G401.6 (cell line): ENCODE measurements around the gene ZNF408.
"Not testable (repeated sequence)": the region's sequence is repeated elsewhere in the genome, so short reads cannot be mapped to it uniquely, and the experiment has no call there.

ENCODE experiments used
- FAIRE-seq: peaks from 2 replicates; lab custom pipeline; 2012; peaks lifted over from hg19 to GRCh38; lab: Jason Lieb, UNC

The ZNF408 gene

DNA sequence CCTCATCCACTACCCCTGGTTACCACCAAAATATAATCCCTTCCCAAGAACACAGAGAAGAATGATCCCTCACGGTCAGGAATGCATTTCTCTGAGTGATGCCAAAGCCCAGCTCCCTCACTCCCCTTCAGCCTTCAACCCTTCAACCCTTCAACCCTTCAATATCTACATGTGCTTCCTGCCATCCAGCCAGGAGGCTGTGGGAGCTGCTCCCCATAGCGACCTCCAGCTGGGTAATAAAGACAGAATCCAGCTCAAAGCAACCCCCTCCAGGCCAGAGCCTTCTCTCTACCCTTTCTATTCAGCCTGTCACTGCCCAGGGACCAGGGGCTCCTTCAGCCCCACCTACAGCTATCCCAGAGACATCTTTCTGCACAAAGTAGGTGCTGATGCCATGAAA is 3.1 kb upstream of the ZNF408 start:
- no peak for FAIRE-seq

DNA sequence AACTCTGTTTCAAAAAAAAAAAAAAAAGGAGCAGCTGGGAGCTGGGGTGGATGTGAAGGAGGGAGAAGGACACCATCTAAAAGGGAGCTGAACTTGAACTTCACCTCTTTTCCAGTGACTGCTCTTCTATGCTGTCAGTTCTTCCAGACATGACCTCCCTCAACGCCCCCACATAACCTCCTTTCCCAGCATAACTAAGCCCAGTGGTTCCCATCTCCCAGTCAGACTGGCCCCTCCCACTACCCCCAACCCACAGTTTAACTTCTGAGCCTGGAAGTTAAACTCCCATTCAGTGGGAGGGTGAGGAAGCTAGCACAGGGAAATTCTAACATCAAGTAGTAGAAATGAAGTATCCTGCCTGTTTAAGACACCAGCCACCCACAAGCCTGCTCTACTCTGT is 2.2 kb upstream of the ZNF408 start:
- FAIRE-seq: no peak

DNA sequence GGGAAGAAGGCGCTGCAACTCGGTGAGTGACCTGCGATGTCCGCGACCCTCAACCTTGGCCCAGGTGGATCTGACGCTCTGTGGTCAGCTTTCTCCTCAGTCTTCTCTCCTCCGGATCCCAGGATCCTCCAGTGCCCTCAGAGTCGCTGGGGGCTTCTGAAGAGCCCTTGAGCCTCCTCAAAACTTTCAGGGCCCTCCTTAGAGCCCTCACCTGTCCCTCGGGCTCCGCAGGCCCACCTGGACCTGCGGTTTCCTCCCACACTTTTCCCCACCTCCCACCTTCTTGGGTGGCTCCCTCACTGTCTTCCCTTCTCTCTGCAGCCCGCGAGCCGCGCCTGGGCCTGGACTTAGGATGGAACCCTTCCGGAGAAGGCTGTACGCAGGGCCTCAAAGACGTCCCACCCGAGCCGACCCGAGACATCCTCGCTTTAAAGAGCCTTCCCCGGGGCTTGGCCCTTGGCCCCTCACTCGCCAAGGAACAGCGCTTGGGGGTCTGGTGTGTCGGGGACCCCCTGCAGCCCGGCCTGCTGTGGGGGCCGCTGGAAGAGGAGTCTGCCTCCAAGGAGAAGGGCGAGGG is 335 bp downstream of the ZNF408 start:
- no peak for FAIRE-seq

DNA sequence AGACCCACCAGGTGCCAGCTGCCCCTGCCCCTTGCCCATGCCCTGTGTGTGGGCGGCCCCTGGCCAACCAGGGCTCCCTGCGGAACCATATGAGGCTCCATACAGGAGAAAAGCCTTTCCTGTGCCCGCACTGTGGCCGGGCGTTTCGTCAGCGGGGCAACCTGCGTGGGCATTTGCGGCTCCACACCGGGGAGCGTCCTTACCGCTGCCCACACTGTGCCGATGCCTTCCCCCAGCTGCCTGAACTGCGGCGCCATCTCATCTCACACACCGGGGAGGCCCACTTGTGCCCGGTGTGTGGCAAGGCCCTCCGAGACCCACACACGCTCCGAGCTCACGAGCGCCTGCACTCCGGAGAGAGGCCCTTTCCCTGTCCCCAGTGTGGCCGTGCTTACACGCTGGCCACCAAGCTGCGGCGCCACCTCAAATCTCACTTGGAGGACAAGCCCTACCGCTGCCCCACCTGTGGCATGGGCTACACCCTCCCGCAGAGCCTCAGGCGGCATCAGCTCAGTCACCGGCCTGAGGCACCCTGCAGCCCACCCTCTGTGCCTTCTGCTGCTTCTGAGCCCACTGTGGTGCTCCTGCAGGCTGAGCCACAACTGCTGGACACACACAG is 4.3 kb downstream of the ZNF408 start:
- FAIRE-seq: no peak

DNA sequence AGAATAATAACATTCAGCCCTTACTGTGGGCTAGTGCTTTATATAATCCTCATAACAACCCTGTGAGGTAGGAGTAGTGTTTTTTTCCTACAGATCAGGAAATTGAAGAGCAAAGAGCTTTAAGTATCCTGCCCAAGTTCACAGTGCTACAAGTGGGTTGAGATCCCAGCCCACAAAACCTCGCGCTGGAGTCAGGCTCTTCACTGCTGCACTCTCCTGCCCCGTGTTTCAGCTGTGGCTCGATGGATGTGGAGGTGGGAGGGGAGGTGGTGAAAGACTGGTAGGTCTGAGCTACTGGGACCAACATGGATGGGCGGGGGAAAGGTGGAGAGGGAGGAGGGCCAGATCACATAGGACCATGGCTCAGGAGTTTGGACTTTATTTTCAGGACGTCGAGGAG is 6.1 kb downstream of the ZNF408 start:
- FAIRE-seq: no peak

DNA sequence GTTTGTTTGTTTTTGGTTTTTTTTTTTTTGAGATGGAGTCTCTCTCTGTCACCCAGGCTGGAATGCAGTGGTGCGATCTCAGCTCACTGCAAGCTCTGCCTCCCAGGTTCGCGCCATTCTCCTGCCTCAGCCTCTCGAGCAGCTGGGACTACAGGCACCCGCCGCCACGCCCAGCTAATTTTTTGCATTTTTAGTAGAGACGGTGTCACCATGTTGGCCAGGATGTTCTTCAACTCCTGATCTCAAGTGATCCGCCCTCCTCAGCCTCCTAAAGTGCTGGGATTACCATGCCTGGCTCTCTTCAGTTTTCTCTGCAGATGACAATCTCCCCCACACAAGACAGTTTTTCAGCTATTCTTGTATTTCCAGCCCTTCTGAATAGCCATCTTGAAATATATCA is 8.5 kb downstream of the ZNF408 start:
- not testable (repeated sequence) for FAIRE-seq

DNA sequence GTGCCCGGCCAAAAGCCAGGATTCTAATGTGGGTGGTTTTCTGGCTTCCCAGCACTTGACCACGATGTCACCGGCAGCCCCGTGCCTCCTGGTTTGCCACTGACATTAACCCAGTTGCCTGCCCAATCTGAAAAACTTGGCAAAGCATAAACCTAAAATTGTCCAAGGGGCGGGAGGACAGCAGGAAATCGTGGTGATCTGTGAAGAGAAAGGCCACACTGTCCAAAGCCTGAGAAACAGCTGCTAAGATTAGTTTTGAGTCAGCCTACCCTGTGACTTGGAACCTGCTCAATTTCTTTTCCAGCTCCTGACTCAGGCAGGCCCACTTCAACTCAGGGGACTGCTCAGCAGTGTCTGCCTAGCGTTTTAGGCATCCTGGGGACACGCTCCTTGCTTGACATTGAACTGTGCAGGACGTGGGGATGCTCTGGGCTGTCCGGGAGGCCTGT is 10.0 kb downstream of the ZNF408 start:
- FAIRE-seq: no peak

DNA sequence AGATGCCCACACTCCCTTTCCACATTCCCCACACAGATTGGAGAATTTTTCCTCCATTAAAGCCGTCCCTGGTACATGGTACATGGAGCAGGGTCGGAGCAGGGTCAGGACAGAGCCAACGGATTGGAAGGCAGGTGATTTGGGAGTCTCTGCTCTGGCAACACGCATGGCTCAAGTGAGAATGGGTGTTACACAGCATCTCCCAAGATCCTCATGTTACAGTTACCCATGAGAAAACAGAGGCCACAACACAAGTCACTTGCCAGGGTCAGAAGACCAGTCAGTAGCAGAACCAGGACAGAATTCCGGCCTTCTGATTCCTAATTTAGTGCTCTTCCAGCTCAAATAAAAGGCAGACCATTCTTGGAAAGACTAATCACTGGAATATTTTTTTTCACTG is 10.5 kb downstream of the ZNF408 start:
- FAIRE-seq: no peak

DNA sequence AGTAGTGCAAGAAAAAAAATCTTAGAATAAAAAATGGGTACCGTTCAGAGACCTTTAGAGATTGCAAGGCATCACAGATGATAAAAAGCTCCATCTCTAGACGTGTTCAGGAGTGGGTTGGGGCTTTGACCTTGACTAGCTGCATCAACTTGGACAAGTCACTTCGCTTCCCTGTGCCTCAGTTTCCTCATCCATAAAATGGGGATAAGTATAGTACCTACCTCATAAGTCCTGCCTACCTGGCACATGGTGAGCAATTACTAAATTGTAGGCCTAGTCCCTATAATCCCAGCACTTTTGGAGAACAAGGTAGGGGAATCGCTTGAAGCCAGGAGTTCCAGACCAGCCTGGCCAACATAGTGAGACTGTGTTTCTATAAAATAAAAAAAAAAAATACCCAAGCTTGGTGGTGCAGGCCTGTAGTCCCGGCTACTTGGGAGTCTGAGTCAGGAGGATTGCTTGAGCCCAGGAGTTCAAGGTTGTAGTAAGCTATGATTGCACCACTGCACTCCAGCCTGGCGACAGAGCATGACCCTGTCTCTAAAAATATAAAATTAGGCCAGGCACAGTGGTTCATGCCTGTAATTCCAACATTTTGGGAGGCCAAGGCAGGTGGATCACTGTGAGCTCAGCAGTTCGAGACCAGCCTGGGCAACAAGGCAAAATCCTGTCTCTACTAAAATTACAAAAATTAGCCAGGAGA is 12.2 kb downstream of the ZNF408 start:
- no peak for FAIRE-seq

DNA sequence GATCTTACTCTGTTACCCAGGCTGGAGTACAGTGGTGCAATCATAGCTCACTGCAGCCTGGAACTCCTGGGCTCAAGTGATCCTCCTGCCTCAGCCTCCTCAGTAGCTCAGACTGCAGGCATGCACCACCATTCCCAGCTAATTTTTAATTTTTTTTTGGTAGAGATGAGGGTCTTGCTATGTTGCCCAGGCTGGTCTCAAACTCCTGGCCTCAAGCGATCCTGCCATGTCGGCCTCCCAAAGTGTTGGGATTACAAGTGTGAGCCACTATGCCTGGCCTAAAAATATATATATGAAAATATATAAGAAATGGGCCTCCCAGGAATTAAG is 17.0 kb downstream of the ZNF408 start:
- not testable (repeated sequence) for FAIRE-seq

DNA sequence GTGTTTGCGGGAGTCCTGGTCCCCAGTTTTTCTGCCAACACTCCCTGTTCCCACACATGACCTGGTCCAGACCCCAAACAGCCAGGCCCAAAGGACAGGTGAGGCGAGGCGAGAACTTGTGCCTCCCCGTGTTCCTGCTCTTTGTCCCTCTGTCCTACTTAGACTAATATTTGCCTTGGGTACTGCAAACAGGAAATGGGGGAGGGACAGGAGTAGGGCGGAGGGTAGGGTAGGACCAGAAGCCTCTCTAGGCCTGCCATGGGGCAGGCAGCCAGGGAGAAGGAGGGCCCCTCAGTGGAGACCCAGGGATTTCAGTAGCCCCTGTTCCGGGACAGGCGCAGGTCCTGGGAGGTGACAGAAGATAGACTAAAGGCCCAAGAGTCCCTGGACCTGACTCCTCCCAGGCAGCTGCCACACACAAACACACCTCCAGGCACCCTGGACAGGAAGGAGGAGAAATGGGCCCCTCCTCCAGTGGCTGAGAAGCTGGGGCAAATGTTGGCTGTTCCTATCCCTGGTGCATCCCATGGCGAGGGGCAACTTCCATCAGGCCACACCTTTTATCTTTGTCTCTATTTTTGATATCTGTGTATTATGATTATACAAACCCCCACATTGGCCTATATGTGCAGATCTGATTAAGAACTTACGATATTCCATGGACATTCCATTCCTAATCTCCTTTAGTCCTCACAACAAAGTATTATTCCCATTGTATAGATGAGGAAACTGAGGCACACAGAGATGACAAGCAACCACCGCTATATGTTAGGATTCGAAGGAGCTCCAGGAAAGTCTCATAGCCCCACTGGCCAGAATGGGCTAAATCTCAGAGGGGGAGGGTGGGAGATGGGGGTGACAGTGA is 17.6 kb downstream of the ZNF408 start:
- FAIRE-seq: no peak

DNA sequence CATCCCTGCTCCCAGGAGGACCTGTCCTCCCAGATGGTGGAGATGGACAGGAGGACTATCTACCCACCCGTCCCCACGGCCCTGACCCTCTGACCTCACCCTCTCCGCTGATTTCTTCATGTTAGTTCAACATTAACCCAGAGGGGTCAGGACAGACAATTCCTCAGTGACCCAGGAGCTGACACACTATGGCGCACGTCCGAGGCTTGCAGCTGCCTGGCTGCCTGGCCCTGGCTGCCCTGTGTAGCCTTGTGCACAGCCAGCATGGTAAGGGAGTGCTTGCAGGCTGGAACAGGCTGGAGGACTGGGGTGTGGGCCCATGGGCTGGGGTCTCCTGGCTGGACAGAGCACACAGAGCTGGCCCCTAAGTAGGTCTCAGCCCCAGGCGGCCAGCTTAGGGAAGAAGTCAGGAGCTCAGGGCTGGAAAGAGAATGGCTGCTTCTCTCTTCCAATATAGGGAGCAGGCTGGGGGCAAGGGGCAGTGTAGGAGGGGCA is 18.3 kb downstream of the ZNF408 start, which contains the start of gene F2:
F2 (plus strand) TSS at position 166 of the 495 bp plus-strand sequence; CDS start at position 189, 23 bp downstream.
- no peak for FAIRE-seq

DNA sequence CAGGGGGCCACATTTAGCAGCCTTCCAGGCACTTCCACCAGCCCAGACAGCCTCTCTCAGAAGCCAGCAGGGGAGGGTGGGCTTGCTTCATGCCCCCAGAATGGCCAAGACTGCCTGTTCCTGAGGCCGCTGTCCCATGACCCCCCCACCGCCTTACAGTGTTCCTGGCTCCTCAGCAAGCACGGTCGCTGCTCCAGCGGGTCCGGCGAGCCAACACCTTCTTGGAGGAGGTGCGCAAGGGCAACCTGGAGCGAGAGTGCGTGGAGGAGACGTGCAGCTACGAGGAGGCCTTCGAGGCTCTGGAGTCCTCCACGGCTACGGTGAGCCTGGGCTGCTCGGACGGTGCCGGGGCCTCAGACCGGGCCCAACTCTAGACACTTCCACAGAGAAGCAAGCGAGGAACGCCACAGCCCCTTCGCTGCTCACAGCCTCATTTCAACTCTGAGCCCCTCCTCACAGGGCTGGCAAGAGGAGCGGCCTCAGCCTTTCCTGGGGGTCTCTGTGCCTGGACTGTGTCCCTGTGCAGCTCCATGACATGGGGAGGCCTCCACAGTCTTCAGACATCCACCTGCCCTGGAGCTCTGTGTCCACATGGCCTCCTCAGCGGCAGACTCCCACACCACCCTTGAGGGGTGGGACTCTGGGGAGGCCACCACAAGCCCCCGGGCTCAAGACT is 18.9 kb downstream of the ZNF408 start:
- no peak for FAIRE-seq

DNA sequence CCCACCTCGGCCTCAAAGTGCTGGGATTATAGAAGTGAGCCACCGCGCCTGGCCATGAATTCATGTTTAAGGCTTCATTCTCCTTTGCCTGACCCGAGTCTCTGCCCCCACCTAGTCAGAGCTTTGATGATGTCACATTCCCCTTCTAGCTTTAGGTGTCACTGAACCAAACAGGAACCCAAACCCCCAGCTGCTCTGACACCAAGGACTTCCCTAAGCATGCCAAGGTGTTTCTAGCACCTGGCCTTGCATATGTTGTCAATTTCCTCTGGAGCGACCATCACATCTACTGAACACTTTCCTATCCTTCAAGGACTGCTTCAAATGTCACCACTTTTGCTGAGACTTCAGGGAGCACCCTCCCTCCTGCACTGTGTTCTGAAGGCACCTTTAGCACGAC is 20.5 kb downstream of the ZNF408 start:
- FAIRE-seq: no peak

DNA sequence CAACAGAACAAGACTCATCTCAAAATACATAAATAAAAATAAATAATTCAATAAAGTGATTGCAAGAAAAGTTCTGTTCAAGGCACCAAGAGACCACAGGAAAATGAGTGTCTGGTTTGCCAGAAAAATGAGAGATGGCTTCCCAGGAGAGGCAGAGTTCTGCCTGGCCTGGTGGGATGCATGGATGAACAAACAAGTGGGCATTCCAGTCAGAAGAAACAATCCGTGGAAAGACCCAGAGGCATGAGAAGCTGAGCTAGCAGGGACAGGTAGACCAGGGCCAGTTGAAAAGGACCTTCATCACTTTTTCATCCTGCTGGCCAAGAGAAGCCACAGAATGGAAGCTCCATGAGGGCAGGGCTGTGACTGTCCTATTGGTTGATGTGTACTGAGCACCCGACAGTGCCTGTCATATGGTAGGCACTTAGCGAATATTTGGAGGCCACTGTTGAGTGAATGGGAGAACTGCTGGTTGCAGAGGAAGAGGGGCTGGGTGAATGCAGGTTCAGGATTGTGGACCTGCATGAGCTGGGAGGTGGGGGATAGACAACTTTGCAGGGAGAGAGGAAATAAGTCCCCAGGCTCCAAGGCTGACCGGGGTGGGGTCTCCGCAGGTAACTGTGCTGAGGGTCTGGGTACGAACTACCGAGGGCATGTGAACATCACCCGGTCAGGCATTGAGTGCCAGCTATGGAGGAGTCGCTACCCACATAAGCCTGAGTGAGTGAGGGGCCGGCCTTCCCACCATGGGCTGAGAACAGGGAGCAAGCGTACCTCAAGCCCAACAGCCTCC is 21.9 kb downstream of the ZNF408 start:
- no peak for FAIRE-seq

DNA sequence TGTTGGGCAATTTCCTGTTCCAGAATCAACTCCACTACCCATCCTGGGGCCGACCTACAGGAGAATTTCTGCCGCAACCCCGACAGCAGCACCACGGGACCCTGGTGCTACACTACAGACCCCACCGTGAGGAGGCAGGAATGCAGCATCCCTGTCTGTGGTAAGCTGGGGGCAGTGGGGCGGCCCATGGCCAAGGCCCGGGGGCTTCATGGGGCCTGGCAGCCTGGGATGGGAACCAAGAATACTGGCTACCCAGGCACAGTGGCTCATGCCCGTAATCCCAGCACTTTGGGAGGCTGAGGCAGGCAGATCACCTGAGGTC is 22.5 kb downstream of the ZNF408 start:
- no peak for FAIRE-seq

DNA sequence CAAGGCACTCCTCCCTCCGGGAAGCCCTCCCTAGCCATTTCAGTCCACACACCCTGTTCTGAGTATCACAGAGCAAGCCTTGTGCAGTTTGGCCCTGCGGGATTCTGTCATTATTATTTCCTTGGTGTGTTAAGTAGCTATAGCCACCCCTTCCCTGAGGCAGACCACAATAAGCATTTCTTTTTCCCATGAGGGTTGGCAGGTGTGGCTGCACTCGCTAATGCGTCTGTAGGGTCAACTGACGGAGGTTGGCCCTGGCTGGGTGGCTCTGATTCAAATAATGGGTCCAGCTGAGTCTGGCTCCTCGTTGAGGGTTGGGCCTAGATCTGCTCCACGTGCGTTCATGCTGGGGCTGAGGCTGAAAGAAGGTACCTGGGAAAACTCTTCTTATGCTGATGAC is 23.3 kb downstream of the ZNF408 start:
- FAIRE-seq: no peak

DNA sequence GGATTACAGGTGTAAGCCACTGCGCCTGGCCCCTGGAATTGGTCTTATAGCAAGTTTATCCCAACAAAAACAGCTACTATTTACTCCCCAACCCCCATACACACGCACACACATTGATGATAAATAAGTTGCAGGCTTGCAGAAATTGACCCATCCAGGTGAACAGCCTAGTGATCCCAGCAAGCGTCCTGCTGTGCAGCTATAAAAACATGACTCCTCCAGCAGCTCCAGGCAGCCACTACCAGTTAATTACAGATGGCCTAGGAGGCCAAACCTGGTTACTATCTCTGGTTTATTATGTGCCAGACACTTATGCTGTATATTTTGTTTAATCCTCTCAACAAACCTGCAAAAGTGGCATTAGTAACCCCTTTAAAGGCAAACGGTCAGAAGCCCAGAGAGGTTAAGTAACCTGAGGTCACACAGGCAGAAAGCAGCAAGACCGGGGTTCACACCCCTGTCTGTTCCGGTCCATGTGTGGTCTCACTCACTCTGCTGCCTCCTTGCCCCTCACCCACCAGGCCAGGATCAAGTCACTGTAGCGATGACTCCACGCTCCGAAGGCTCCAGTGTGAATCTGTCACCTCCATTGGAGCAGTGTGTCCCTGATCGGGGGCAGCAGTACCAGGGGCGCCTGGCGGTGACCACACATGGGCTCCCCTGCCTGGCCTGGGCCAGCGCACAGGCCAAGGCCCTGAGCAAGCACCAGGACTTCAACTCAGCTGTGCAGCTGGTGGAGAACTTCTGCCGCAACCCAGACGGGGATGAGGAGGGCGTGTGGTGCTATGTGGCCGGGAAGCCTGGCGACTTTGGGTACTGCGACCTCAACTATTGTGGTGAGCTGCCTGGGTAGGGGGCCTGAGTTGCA is 24.7 kb downstream of the ZNF408 start:
- no peak for FAIRE-seq

DNA sequence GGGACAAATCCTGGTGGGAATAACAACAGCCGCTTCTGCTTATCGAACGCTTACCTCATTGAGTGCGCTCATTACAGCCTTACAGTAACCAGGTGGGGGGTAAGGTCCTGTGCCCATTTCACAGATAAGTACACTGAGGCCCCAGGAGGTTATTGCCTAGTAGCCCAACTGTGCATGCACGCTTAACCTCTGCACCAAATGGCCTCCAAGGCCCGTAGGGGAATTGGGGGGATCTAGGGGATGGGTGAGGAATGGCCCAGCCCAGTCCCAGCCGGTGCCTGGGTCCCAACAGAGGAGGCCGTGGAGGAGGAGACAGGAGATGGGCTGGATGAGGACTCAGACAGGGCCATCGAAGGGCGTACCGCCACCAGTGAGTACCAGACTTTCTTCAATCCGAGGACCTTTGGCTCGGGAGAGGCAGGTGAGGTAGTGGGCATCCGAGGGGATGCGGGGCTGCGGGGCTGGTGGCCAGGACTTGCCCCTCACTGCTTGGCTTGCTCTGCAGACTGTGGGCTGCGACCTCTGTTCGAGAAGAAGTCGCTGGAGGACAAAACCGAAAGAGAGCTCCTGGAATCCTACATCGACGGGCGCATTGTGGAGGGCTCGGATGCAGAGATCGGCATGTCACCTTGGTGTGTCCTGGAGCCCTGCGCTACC is 25.5 kb downstream of the ZNF408 start:
- no peak for FAIRE-seq
